IMR-90 (cell line): ENCODE data around the gene KRT27.

ENCODE experiments used
- BHLHE40 ChIP-seq: fragments of 150-350 bp; IDR thresholded peaks from 2 replicates; pipeline ENCODE4 v1.6.1; 2016; ENCODE audit warnings: mild to moderate bottlenecking, low read depth, low read length
- CEBPB ChIP-seq: IDR thresholded peaks from 2 replicates; pipeline ENCODE4 v1.6.1; 2012; ENCODE audit warnings: low read depth, low read length, improper control_type of control experiment
- RAD21 ChIP-seq: IDR thresholded peaks from 2 replicates; pipeline ENCODE4 v1.6.1; 2012; ENCODE audit warnings: low read length, improper control_type of control experiment
- RFX5 ChIP-seq: IDR thresholded peaks from 2 replicates; pipeline ENCODE4 v1.8.0; 2012; ENCODE audit warnings: low read depth, mild to moderate bottlenecking, low read length, moderate library complexity
- TF ChIP-seq, protein P1 (sequence below): conservative IDR thresholded peaks from 2 replicates; pipeline ENCODE4 v1.5.1; 2012; ENCODE audit warnings: mild to moderate bottlenecking, low read depth, low read length, improper control_type of control experiment

DNA sequence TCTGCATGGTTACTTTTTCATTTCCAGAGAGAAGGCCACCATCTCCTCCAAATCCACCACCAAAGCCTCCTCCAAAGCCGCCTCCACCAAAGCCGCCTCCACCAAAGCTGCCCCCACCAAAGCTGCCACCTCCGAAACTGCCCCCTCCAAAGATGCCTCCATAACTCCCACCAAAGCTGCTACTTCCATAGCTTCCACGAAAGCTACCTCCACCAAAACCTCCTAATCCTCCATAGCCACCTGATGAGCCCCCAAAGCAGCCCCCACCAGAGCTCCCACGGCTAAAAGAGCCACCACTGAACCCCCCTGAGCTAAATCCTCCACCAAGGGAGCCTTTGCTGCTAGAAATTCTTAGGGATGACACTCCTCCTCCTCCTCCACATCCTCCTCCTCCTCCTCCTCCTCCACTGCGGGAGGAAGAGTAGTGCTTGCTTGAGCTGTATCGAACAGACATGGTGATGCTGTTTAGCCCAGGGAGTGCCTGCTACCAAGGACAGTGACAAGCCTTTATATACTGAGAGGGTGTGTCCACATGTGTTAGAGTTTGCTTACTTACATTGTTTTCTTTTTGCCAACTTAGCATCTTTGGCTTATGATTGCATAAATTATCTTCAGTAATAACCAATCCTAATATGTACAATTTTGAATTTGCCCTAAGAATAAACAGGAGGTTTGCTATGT lies 39.9 kb upstream of the KRT27 start, which contains the start of gene KRT10:
- TF ChIP-seq, protein P1, sequence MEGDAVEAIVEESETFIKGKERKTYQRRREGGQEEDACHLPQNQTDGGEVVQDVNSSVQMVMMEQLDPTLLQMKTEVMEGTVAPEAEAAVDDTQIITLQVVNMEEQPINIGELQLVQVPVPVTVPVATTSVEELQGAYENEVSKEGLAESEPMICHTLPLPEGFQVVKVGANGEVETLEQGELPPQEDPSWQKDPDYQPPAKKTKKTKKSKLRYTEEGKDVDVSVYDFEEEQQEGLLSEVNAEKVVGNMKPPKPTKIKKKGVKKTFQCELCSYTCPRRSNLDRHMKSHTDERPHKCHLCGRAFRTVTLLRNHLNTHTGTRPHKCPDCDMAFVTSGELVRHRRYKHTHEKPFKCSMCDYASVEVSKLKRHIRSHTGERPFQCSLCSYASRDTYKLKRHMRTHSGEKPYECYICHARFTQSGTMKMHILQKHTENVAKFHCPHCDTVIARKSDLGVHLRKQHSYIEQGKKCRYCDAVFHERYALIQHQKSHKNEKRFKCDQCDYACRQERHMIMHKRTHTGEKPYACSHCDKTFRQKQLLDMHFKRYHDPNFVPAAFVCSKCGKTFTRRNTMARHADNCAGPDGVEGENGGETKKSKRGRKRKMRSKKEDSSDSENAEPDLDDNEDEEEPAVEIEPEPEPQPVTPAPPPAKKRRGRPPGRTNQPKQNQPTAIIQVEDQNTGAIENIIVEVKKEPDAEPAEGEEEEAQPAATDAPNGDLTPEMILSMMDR = no peak
- TF ChIP-seq BHLHE40 (no peak), CEBPB (no peak), RAD21 (no peak), RFX5 (no peak)
